Measurements from ENCODE around the gene PGS1. TPM values are rescaled to one million over a fixed set of nuclear protein-coding genes. Genes with fewer than 3 reads are reported as not detected.
A peak's percentile ranks its signal among the peaks of the same experiment; 100 is the strongest.

PGS1 gene
- polyA plus RNA-seq, 2 donors, result 13.9 to 14.2 TPM

GRCh38 chr17:78414178-78415162 is 36.0 kb downstream of the PGS1 start:
- H3K36me3 ChIP-seq (ENCODE audit: control insufficient read depth in 2 of 2, insufficient read depth in 2 of 2, low read length in 1 of 2), result peaks cover 0 to 15% of the 10 kb centered on the region in 2 donors
- peak overlapping the region; percentile 35 to 47 for H3K27ac ChIP-seq (ENCODE audit: low read depth in 2 of 2, low read length in 1 of 2)
- H3K4me3 ChIP-seq (ENCODE audit: low read depth in 1 of 2, low read length in 2 of 2), result no peak overlapping the region
- no peaks in the 10 kb centered on the region for H3K27me3 ChIP-seq (ENCODE audit: control insufficient read depth in 1 of 2, insufficient read depth in 2 of 2, low read length in 2 of 2)
- WGBS, 2 donors, result 78 to 79% methylated on average over 34 of the region's 34 CpGs
- H3K9me3 ChIP-seq (ENCODE audit: control insufficient read depth in 2 of 2, insufficient read depth in 1 of 2, low read depth in 1 of 2, low read length in 1 of 2), result no peaks in the 10 kb centered on the region
- peaks cover 0 to 7% of the 10 kb centered on the region in 2 donors for H3K4me1 ChIP-seq (ENCODE audit: control insufficient read depth in 2 of 2, insufficient read depth in 2 of 2, low read length in 1 of 2)

GRCh38 chr17:78415821-78416711 is 37.6 kb downstream of the PGS1 start:
- H3K27me3 ChIP-seq (ENCODE audit: control insufficient read depth in 1 of 2, insufficient read depth in 2 of 2, low read length in 2 of 2), result no peaks in the 10 kb centered on the region
- peak overlapping the region; percentile 43 to 76 for H3K27ac ChIP-seq (ENCODE audit: low read depth in 2 of 2, low read length in 1 of 2)
- WGBS, 2 donors, result 66 to 71% methylated on average over 17 of the region's 17 CpGs
- H3K4me3 ChIP-seq (ENCODE audit: low read depth in 1 of 2, low read length in 2 of 2), result no peak overlapping the region
- peaks cover 0 to 7% of the 10 kb centered on the region in 2 donors for H3K4me1 ChIP-seq (ENCODE audit: control insufficient read depth in 2 of 2, insufficient read depth in 2 of 2, low read length in 1 of 2)
- H3K36me3 ChIP-seq (ENCODE audit: control insufficient read depth in 2 of 2, insufficient read depth in 2 of 2, low read length in 1 of 2), result peaks cover 9 to 25% of the 10 kb centered on the region in 2 donors
- H3K9me3 ChIP-seq (ENCODE audit: control insufficient read depth in 2 of 2, insufficient read depth in 1 of 2, low read depth in 1 of 2, low read length in 1 of 2), result no peaks in the 10 kb centered on the region

GRCh38 chr17:78416791-78417530 is 38.5 kb downstream of the PGS1 start:
- H3K4me1 ChIP-seq (ENCODE audit: control insufficient read depth in 2 of 2, insufficient read depth in 2 of 2, low read length in 1 of 2), result peaks cover 0 to 7% of the 10 kb centered on the region in 2 donors
- no peaks in the 10 kb centered on the region for H3K9me3 ChIP-seq (ENCODE audit: control insufficient read depth in 2 of 2, insufficient read depth in 1 of 2, low read depth in 1 of 2, low read length in 1 of 2)
- H3K36me3 ChIP-seq (ENCODE audit: control insufficient read depth in 2 of 2, insufficient read depth in 2 of 2, low read length in 1 of 2), result peaks cover 9 to 32% of the 10 kb centered on the region in 2 donors
- H3K27ac ChIP-seq (ENCODE audit: low read depth in 2 of 2, low read length in 1 of 2), result peak overlapping the region; percentile 58 to 76
- no peaks in the 10 kb centered on the region for H3K27me3 ChIP-seq (ENCODE audit: control insufficient read depth in 1 of 2, insufficient read depth in 2 of 2, low read length in 2 of 2)
- 66 to 69% methylated on average over 15 of the region's 15 CpGs for WGBS, 2 donors
- H3K4me3 ChIP-seq (ENCODE audit: low read depth in 1 of 2, low read length in 2 of 2), result no peak overlapping the region

- Histone ChIP-seq H3K4me3 (ENCODE audit: low read depth in 1 of 2, low read length in 2 of 2) (no peak overlapping the region), H3K9me3 (ENCODE audit: control insufficient read depth in 2 of 2, insufficient read depth in 1 of 2, low read depth in 1 of 2, low read length in 1 of 2) (no peaks in the 10 kb centered on the region), H3K36me3 (ENCODE audit: control insufficient read depth in 2 of 2, insufficient read depth in 2 of 2, low read length in 1 of 2) (peaks cover 9 to 32% of the 10 kb centered on the region in 2 donors), H3K27ac (ENCODE audit: low read depth in 2 of 2, low read length in 1 of 2) (peak overlapping the region; percentile 58 to 63), H3K4me1 (ENCODE audit: control insufficient read depth in 2 of 2, insufficient read depth in 2 of 2, low read length in 1 of 2) (peaks cover 0 to 7% of the 10 kb centered on the region in 2 donors), H3K27me3 (ENCODE audit: control insufficient read depth in 1 of 2, insufficient read depth in 2 of 2, low read length in 2 of 2) (no peaks in the 10 kb centered on the region)
- 93 to 96% methylated on average over 13 of the region's 13 CpGs for WGBS, 2 donors
Observed at GRCh38 chr17:78417531-78417909, 39.1 kb downstream of the PGS1 start.

GRCh38 chr17:78418326-78419026 is 40.0 kb downstream of the PGS1 start:
- no peak overlapping the region for H3K4me3 ChIP-seq (ENCODE audit: low read depth in 1 of 2, low read length in 2 of 2)
- no peaks in the 10 kb centered on the region for H3K9me3 ChIP-seq (ENCODE audit: control insufficient read depth in 2 of 2, insufficient read depth in 1 of 2, low read depth in 1 of 2, low read length in 1 of 2)
- H3K27ac ChIP-seq (ENCODE audit: low read depth in 2 of 2, low read length in 1 of 2), result no peak overlapping the region
- no peaks in the 10 kb centered on the region for H3K27me3 ChIP-seq (ENCODE audit: control insufficient read depth in 1 of 2, insufficient read depth in 2 of 2, low read length in 2 of 2)
- WGBS, 2 donors, result 68% methylated on average over 12 of the region's 12 CpGs
- H3K4me1 ChIP-seq (ENCODE audit: control insufficient read depth in 2 of 2, insufficient read depth in 2 of 2, low read length in 1 of 2), result peaks cover 0 to 7% of the 10 kb centered on the region in 2 donors
- H3K36me3 ChIP-seq (ENCODE audit: control insufficient read depth in 2 of 2, insufficient read depth in 2 of 2, low read length in 1 of 2), result peaks cover 9 to 32% of the 10 kb centered on the region in 2 donors

- no peaks in the 10 kb centered on the region for H3K9me3 ChIP-seq (ENCODE audit: control insufficient read depth in 2 of 2, insufficient read depth in 1 of 2, low read depth in 1 of 2, low read length in 1 of 2)
- no peak overlapping the region for H3K4me3 ChIP-seq (ENCODE audit: low read depth in 1 of 2, low read length in 2 of 2)
- H3K27me3 ChIP-seq (ENCODE audit: control insufficient read depth in 1 of 2, insufficient read depth in 2 of 2, low read length in 2 of 2), result no peaks in the 10 kb centered on the region
- peaks cover 9 to 41% of the 10 kb centered on the region in 2 donors for H3K36me3 ChIP-seq (ENCODE audit: control insufficient read depth in 2 of 2, insufficient read depth in 2 of 2, low read length in 1 of 2)
- H3K27ac ChIP-seq (ENCODE audit: low read depth in 2 of 2, low read length in 1 of 2), result peak overlapping the region in 1 of 2 donors; percentile 14
- H3K4me1 ChIP-seq (ENCODE audit: control insufficient read depth in 2 of 2, insufficient read depth in 2 of 2, low read length in 1 of 2), result peaks cover 0 to 3% of the 10 kb centered on the region in 2 donors
- WGBS, 2 donors, result 74 to 81% methylated on average over 22 of the region's 22 CpGs
Observed at GRCh38 chr17:78419970-78420815, 41.7 kb downstream of the PGS1 start.

- H3K27me3 ChIP-seq (ENCODE audit: control insufficient read depth in 1 of 2, insufficient read depth in 2 of 2, low read length in 2 of 2), result no peaks in the 10 kb centered on the region
- H3K9me3 ChIP-seq (ENCODE audit: control insufficient read depth in 2 of 2, insufficient read depth in 1 of 2, low read depth in 1 of 2, low read length in 1 of 2), result no peaks in the 10 kb centered on the region
- H3K4me1 ChIP-seq (ENCODE audit: control insufficient read depth in 2 of 2, insufficient read depth in 2 of 2, low read length in 1 of 2), result peaks cover 0 to 3% of the 10 kb centered on the region in 2 donors
- no peak overlapping the region for H3K27ac ChIP-seq (ENCODE audit: low read depth in 2 of 2, low read length in 1 of 2)
- WGBS, 2 donors, result 88 to 93% methylated on average over 6 of the region's 6 CpGs
- no peak overlapping the region for H3K4me3 ChIP-seq (ENCODE audit: low read depth in 1 of 2, low read length in 2 of 2)
- H3K36me3 ChIP-seq (ENCODE audit: control insufficient read depth in 2 of 2, insufficient read depth in 2 of 2, low read length in 1 of 2), result peaks cover 9 to 45% of the 10 kb centered on the region in 2 donors
Observed at GRCh38 chr17:78421084-78421533, 42.7 kb downstream of the PGS1 start.

Measured in esophagus (tissue), 2 donors.